Activated naive CD4-positive, alpha-beta T cell treated with anti-CD3 and anti-CD28 coated beads for 36 hours (primary cell): Measurements from ENCODE around the gene ETFB. TPM values are rescaled to one million over a fixed set of nuclear protein-coding genes. Genes with fewer than 3 reads are reported as not detected.

Source experiments
- CTCF ChIA-PET: fragments of 350-600 bp; sonication (Branson Sonifier 250); formaldehyde crosslinking; loops from one replicate; lab custom pipeline; 2021; ENCODE audit warnings: antibody characterized with exemption; lab: Charles Lee
- DNase-seq: peaks from one replicate; pipeline ENCODE4 v3.0.0-alpha.2; 2020
- H3K27ac Mint-ChIP-seq: one replicate; pipeline ENCODE4 v1.8.0; 2021; ENCODE audit warnings: mild to moderate bottlenecking, mixed read lengths
- H3K27me3 Mint-ChIP-seq: one replicate; pipeline ENCODE4 v1.8.0; 2021; ENCODE audit warnings: low read depth, mixed read lengths
- H3K36me3 Mint-ChIP-seq: one replicate; pipeline ENCODE4 v1.8.0; 2021; ENCODE audit warnings: low read depth, mixed read lengths
- H3K4me1 Mint-ChIP-seq: one replicate; pipeline ENCODE4 v1.8.0; 2021; ENCODE audit warnings: low read depth, mixed read lengths
- H3K4me3 Mint-ChIP-seq: one replicate; pipeline ENCODE4 v1.8.0; 2021; ENCODE audit warnings: mild to moderate bottlenecking, moderate library complexity, mixed read lengths
- H3K9me3 Mint-ChIP-seq: one replicate; pipeline ENCODE4 v1.8.0; 2021; ENCODE audit warnings: mixed read lengths
- intact Hi-C: fragments of 100-400 bp; cut with micrococcal nuclease; formaldehyde crosslinking; loops from one replicate; pipeline ENCODE4 v1.15.1; 2023
- total RNA-seq, 2 experiments: library from RNA; stranded (reverse); gene quantifications; one replicate each; pipeline ENCODE4 v1.2.3, GENCODE V29; 2021

Gene ETFB
- total RNA-seq, 2 experiments from 2014 or later, result 118 to 128 TPM

DNA sequence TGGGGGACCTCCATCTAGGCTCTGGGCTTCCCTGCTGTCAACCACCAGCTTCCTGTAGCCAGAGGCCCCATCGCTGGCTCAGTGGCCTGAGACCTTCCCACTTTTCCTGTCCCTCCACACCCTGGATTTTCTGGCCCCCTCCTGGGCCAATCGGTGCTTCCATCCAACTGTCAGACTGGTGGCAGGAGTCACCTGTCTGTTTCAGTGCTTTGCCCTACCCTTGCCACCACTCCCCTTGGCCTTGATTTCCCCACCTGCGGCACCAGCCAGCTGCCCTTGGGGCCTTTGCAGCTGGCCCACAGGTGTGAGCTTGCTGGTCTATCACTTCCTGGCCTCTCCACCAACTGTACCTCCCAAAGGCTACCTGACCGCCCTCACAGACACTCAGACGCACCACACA, 36.8 kb downstream of the ETFB start:
- Mint-ChIP-seq H3K36me3 (no peaks in the 10 kb centered on the region), H3K27me3 (peaks cover 50% of the 10 kb centered on the region), H3K4me1 (peaks cover 5% of the 10 kb centered on the region), H3K27ac (no peak overlapping the region), H3K4me3 (no peak overlapping the region), H3K9me3 (peaks cover 1% of the 10 kb centered on the region)
- CTCF ChIA-PET, result no interaction called here
- intact Hi-C loops, result no loop called here
- no peak for DNase-seq

GRCh38 chr19:51327066-51328001, 38.9 kb downstream of the ETFB start:
- intact Hi-C loops, result loop anchor here (2.0 kb wide), 1 partner anchor 169 kb away; no protein-coding TSS in a partner anchor
- Mint-ChIP-seq H3K9me3 (peaks cover 1% of the 10 kb centered on the region), H3K27ac (no peak overlapping the region), H3K4me3 (peak overlapping the region; percentile 39), H3K4me1 (peaks cover 5% of the 10 kb centered on the region), H3K36me3 (no peaks in the 10 kb centered on the region), H3K27me3 (peaks cover 57% of the 10 kb centered on the region)
- peak; percentile 75 for DNase-seq
- CTCF ChIA-PET, result interaction anchor here (0.6 kb wide), 1 partner anchor 171 kb away, joined by 3 read pairs; no protein-coding TSS in a partner anchor

GRCh38 chr19:51326216-51327065, 39.7 kb downstream of the ETFB start:
- H3K9me3 Mint-ChIP-seq, result peaks cover 1% of the 10 kb centered on the region
- CTCF ChIA-PET, result no interaction called here
- H3K27ac Mint-ChIP-seq, result no peak overlapping the region
- no peak for DNase-seq
- H3K4me3 Mint-ChIP-seq, result no peak overlapping the region
- H3K4me1 Mint-ChIP-seq, result peaks cover 5% of the 10 kb centered on the region
- H3K36me3 Mint-ChIP-seq, result no peaks in the 10 kb centered on the region
- H3K27me3 Mint-ChIP-seq, result peaks cover 52% of the 10 kb centered on the region
- intact Hi-C loops, result loop anchor here (2.0 kb wide), 1 partner anchor 168 kb away; no protein-coding TSS in a partner anchor

DNA sequence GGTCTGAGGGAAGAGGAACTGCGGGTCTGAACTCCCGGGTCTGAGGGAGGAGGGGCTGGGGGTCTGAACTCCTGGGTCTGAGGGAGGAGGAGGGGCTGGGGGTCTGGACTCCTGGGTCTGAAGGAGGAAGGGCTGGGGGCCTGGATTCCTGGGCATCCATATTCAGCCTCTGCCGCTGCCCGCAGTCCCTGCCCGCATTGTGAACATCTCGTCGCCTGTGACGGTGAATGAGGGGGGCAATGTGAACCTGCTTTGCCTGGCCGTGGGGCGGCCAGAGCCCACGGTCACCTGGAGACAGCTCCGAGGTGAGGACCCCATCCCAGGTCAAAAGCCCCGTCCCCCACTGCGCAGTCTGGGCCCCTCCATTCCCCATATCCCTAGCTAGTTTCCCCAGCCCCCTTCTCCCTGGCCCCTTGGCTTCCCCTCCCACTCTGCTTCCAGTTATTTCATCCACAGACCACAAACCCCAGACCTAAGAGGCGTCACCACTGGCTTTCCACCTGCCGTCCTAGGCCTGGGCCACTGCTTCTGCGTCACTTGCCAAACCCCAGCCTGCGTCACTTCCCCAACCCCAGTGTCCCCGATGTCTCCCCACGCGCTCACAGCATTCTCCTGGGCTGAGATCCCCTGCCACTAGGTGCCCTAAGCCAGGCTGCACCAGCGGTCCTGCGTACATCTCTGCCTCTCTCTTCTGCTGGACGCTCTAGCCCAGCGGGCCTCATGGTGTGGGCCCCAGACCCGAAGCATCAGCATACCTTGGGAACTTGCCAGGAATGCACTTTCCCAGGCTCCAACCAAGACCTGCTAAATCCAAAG, 40.8 kb downstream of the ETFB start:
- H3K4me3 Mint-ChIP-seq, result no peak overlapping the region
- no peak overlapping the region for H3K27ac Mint-ChIP-seq
- H3K4me1 Mint-ChIP-seq, result peaks cover 5% of the 10 kb centered on the region
- H3K27me3 Mint-ChIP-seq, result peaks cover 46% of the 10 kb centered on the region
- no peaks in the 10 kb centered on the region for H3K36me3 Mint-ChIP-seq
- DNase-seq, result no peak
- H3K9me3 Mint-ChIP-seq, result no peaks in the 10 kb centered on the region
- intact Hi-C loops, result no loop called here
- CTCF ChIA-PET, result no interaction called here

GRCh38 chr19:51324167-51324481, 42.1 kb downstream of the ETFB start:
- Mint-ChIP-seq H3K9me3 (no peaks in the 10 kb centered on the region), H3K27ac (no peak overlapping the region), H3K36me3 (no peaks in the 10 kb centered on the region), H3K4me3 (no peak overlapping the region), H3K4me1 (peaks cover 5% of the 10 kb centered on the region), H3K27me3 (peaks cover 36% of the 10 kb centered on the region)
- CTCF ChIA-PET, result interaction anchor here (0.7 kb wide), 1 partner anchor 248 kb away, joined by 4 read pairs; no protein-coding TSS in a partner anchor
- DNase-seq, result no peak
- intact Hi-C loops, result no loop called here

- Mint-ChIP-seq H3K27me3 (peaks cover 35% of the 10 kb centered on the region), H3K4me1 (peaks cover 5% of the 10 kb centered on the region), H3K4me3 (no peak overlapping the region), H3K27ac (no peak overlapping the region), H3K36me3 (no peaks in the 10 kb centered on the region), H3K9me3 (no peaks in the 10 kb centered on the region)
- intact Hi-C loops, result no loop called here
- DNase-seq, result no peak
- CTCF ChIA-PET, result interaction anchor here (0.7 kb wide), 1 partner anchor 247 kb away, joined by 4 read pairs; no protein-coding TSS in a partner anchor
Measured at GRCh38 chr19:51323481-51324166, 42.6 kb downstream of the ETFB start.

GRCh38 chr19:51321799-51322198, 44.4 kb downstream of the ETFB start:
- H3K4me3 Mint-ChIP-seq, result no peak overlapping the region
- DNase-seq, result no peak
- intact Hi-C loops, result no loop called here
- H3K4me1 Mint-ChIP-seq, result no peaks in the 10 kb centered on the region
- no peaks in the 10 kb centered on the region for H3K36me3 Mint-ChIP-seq
- no peaks in the 10 kb centered on the region for H3K9me3 Mint-ChIP-seq
- CTCF ChIA-PET, result no interaction called here
- peaks cover 28% of the 10 kb centered on the region for H3K27me3 Mint-ChIP-seq
- no peak overlapping the region for H3K27ac Mint-ChIP-seq

- peaks cover 16% of the 10 kb centered on the region for H3K27me3 Mint-ChIP-seq
- no peak overlapping the region for H3K4me3 Mint-ChIP-seq
- no peaks in the 10 kb centered on the region for H3K36me3 Mint-ChIP-seq
- no peak overlapping the region for H3K27ac Mint-ChIP-seq
- CTCF ChIA-PET, result no interaction called here
- DNase-seq, result no peak
- H3K4me1 Mint-ChIP-seq, result no peaks in the 10 kb centered on the region
- H3K9me3 Mint-ChIP-seq, result no peaks in the 10 kb centered on the region
- intact Hi-C loops, result no loop called here
Measured at GRCh38 chr19:51320280-51320657, 45.9 kb downstream of the ETFB start.

DNA sequence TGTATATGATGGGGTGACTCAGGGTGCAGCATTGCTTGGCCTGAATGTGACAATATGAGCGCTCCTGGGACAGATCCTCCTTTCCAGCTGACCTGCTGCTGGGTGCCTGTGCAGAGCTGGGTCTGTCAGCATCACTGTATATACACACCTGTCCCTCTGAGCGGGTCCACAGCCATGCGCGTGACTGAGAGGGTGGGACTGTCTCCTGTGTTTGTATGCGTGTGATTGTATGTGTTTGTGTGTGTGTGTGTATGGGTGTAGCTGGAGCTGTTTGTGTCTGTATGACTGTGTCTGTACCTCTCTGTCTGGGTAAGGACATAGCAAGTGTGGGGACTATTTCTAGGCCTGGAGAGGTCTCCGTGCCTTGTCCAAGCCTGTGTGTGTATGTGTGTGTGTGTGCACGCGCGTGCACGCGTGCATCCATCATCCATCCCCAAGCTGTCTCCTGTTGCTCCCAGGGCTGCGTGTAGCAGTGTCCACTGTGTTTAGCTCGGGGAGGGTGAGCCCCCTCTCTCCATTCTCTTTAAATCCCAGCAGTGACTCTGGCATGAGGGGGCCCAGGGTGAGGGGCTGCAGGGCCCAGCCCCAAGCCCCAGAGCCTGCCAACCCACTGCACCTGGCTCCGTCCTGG, 46.4 kb downstream of the ETFB start:
- intact Hi-C loops, result no loop called here
- H3K9me3 Mint-ChIP-seq, result no peaks in the 10 kb centered on the region
- CTCF ChIA-PET, result no interaction called here
- H3K36me3 Mint-ChIP-seq, result no peaks in the 10 kb centered on the region
- H3K4me1 Mint-ChIP-seq, result no peaks in the 10 kb centered on the region
- H3K4me3 Mint-ChIP-seq, result no peak overlapping the region
- peaks cover 17% of the 10 kb centered on the region for H3K27me3 Mint-ChIP-seq
- no peak for DNase-seq
- no peak overlapping the region for H3K27ac Mint-ChIP-seq

DNA sequence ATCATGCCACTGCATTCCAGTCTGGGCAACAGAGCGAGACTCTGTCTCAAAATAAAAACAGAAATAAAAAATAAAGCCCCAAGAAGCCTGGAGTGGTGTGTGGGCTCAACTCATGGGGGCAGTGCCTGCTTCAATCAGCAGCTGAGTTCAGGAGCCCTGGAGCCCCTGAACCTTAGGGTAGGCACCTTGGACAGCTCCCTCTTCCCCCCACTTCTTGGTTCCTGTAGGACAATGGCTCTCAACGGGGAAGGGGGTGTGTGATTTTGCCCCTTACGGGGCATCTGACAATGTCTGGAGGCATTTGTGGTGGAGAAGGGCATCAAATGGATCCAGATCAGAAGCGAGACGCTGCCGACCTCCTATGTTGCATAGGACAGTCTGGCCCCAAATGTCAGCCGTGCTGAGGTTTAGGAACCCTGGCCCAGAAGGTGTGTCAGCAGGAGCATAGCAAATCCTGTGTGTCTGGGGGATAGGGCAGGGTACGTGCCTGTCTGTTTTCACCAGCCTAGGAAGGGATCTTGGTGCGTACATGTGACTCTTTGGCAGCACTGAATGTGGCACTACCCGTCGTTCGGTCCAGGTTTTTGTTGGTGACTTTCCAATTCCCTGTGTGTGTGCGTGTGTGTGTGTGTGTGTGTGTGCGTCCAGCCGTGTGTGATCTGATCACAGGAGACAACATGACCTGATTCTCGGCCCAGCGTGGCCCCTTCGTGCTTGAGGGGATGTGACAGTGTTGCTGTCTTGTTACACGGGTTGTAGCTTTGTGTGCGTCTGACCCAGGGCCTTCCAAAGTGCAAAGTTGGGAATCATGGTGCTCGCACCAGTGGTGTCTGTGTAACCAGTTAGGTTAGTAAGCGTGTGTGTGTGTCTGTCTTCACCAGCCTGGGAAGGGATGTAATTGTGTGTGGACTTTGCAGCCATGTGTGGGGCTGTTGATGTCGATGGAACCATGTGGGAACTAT, 47.2 kb downstream of the ETFB start:
- intact Hi-C loops, result no loop called here
- Mint-ChIP-seq H3K27ac (no peak overlapping the region), H3K36me3 (no peaks in the 10 kb centered on the region)

More for the DNA sequence above, 47.2 kb downstream of the ETFB start:
- peaks cover 18% of the 10 kb centered on the region for H3K27me3 Mint-ChIP-seq
- H3K4me1 Mint-ChIP-seq, result no peaks in the 10 kb centered on the region
- H3K9me3 Mint-ChIP-seq, result no peaks in the 10 kb centered on the region
- no peak overlapping the region for H3K4me3 Mint-ChIP-seq
- CTCF ChIA-PET, result no interaction called here
- DNase-seq, result no peak
